ENCODE results near the gene MAPK12.
"Not testable (repeated sequence)": the region's sequence is repeated elsewhere in the genome, so short reads cannot be mapped to it uniquely, and the experiment has no call there.

The MAPK12 gene

GRCh38 chr22:50275181-50276055 is 13.9 kb upstream of the MAPK12 start:
- H3K4me3 ChIP-seq (ENCODE audit: low read depth, low read length), result no peak overlapping the region
- CTCF ChIA-PET, result interaction anchor here (0.6 to 2.7 kb wide), 23 partner anchors 8 to 66 kb away, joined by 3 to 49 read pairs (median 5); partner anchors contain the start of genes DENND6B, HDAC10 and PLXNB2
- TF ChIP-seq CTCF (IDR thresholded peaks at IDR 0.05; ENCODE audit: insufficient read depth, low read length, missing control alignments), result no peak
- DNase-seq (ENCODE audit: low read depth, low spot score), result no peak
- POLR2A ChIA-PET, result no interaction called here

GRCh38 chr22:50274771-50275170 is 13.3 kb upstream of the MAPK12 start:
- ChIA-PET POLR2A (interaction anchor here (0.7 kb wide), 1 partner anchor 18 kb away, joined by 3 read pairs; no protein-coding TSS in a partner anchor), CTCF (interaction anchor here (0.8 to 3.8 kb wide), 7 partner anchors 14 to 53 kb away, joined by 3 to 19 read pairs (median 4); no protein-coding TSS in a partner anchor)
- no peak overlapping the region for H3K4me3 ChIP-seq (ENCODE audit: low read depth, low read length)
- DNase-seq (ENCODE audit: low read depth, low spot score), result no peak
- no peak for TF ChIP-seq CTCF (IDR thresholded peaks at IDR 0.05; ENCODE audit: insufficient read depth, low read length, missing control alignments)

- ChIA-PET POLR2A (interaction anchor here (0.7 kb wide), 1 partner anchor 18 kb away, joined by 3 read pairs; no protein-coding TSS in a partner anchor), CTCF (interaction anchor here (0.6 to 3.8 kb wide), 8 partner anchors 8 to 54 kb away, joined by 3 to 19 read pairs (median 5); no protein-coding TSS in a partner anchor)
- DNase-seq (ENCODE audit: low read depth, low spot score), result no peak
- H3K4me3 ChIP-seq (ENCODE audit: low read depth, low read length), result no peak overlapping the region
- peak; percentile 41 for TF ChIP-seq CTCF (IDR thresholded peaks at IDR 0.05; ENCODE audit: insufficient read depth, low read length, missing control alignments)
Measured at GRCh38 chr22:50274311-50274710, 12.8 kb upstream of the MAPK12 start.

GRCh38 chr22:50273781-50274180 is 12.3 kb upstream of the MAPK12 start:
- POLR2A ChIA-PET; DNase-seq (ENCODE audit: low read depth, low spot score); H3K4me3 ChIP-seq (ENCODE audit: low read depth, low read length): not testable (repeated sequence)
- CTCF ChIA-PET, result interaction anchor here (0.6 to 4.9 kb wide), 11 partner anchors 9 to 68 kb away, joined by 3 to 31 read pairs (median 5); partner anchors contain the start of gene HDAC10

GRCh38 chr22:50273352-50273751 is 11.9 kb upstream of the MAPK12 start:
- ChIA-PET CTCF (interaction anchor here (1.0 to 4.9 kb wide), 9 partner anchors 9 to 68 kb away, joined by 3 to 31 read pairs (median 7); partner anchors contain the start of gene HDAC10), POLR2A (interaction anchor here (0.7 to 1.4 kb wide), 2 partner anchors 29 to 54 kb away, joined by 3 read pairs; no protein-coding TSS in a partner anchor)
- H3K4me3 ChIP-seq (ENCODE audit: low read depth, low read length); DNase-seq (ENCODE audit: low read depth, low spot score): not testable (repeated sequence)

GRCh38 chr22:50272044-50272802 is 10.7 kb upstream of the MAPK12 start:
- DNase-seq (ENCODE audit: low read depth, low spot score), result no peak
- CTCF ChIA-PET, result interaction anchor here (0.7 to 4.9 kb wide), 16 partner anchors 8 to 69 kb away, joined by 3 to 31 read pairs (median 4); partner anchors contain the start of gene HDAC10
- TF ChIP-seq CTCF (IDR thresholded peaks at IDR 0.05; ENCODE audit: insufficient read depth, low read length, missing control alignments), result no peak
- POLR2A ChIA-PET, result interaction anchor here (1.0 to 1.4 kb wide), 3 partner anchors 10 to 30 kb away, joined by 3 to 7 read pairs (median 3); no protein-coding TSS in a partner anchor
- no peak overlapping the region; the same call in 1 of the 2 replicates for H3K4me3 ChIP-seq (ENCODE audit: low read depth, low read length)
